Iris pigment epithelial cell (primary cell): ENCODE measurements around the gene FAIM2.

Experiments used
- DNase-seq: peaks from one replicate; pipeline ENCODE4 v3.0.0-alpha.2; 2011; ENCODE audit warnings: low read depth

FAIM2 gene

DNA sequence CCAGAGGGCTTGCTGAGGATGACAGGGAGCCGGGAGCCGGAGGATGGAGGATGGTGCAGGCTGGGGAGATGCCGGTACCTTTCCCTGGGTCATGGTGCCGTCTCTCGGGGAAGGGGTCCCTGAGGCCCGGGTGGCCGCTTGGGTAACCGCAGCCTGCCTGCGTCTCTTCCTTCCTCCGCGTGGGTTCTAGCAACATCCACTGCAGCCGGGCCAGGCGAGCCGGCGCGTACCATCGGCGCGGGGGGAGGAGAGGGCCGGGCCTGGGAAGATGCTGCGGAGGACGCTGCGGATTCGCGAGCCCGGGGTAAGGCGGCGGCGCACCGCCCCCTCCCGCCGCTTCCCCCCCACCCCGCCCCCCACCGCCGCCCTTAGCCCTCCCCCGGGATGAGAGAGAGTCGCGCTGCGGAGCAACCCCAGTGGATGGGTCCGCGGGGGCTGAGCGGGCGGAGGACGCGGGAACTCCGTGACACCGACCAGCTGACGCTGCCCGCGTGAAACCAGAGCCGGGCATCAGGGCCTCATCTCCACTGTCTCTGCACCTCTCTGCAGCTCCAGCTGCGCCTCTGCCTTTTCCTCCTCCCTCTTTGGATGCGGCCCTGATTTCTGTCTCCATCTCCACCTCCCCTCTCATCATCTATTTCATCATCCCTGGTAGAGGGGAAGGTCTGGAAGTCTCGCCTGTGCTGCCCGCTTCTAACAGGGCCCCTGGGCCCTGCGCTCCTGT is at the start of gene FAIM2:
Gene FAIM2 (minus strand): TSS at position 201 of the 724 bp plus-strand sequence. CDS start 108 bp downstream, at position 93.
- DNase-seq: peak; percentile 54

DNA sequence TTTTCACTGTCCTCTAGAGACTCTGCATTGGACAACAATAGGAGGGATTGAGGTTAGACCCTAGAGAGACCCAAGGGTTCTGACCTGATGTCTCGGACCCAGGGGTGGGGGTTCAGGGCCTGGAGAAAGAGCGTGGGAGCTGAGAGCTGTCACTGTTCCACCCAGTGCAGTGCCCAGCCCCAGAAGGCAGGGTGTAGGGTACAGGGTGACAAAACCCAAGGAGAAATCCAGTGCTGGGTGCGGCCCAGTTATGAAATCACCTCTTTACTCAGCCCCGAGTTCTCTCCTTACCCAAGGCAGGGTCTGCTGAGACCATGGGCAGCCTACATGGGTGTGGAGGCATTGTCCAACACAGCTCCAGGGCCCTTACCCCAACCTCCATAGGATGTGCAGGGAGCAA is 49.5 kb upstream of the FAIM2 start:
- no peak for DNase-seq

DNA sequence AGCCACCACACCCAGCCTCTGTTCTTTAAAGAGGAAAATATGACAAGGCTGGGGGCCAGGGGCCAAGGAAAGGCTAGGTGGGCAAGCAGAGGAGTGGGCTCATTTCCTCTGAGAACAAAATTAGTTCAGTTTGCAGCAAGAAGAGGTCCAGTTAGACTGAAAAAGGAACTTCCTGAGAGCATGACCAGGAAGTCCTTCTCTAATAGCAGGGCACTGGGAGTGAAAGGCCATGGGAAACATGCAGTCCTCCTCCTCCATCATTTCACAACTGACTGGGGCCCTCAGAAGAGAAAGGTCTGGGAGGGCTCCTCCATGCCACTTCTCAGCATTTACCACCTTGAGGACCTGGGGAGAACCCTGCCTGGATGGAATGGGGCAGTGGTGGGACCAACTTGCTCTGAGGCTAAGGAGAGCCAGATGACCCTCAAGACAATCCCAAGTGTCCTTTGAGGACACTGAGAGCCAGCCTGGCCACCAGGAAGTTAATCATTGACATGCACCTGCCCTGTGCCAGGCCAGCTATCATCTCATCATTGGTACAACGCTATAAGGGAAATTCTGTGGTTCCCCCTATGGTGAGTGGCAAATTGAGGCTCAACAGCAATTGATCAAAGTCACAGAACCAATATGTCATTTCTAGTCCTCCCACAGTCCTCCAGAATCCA is 48.8 kb upstream of the FAIM2 start:
- no peak for DNase-seq

DNA sequence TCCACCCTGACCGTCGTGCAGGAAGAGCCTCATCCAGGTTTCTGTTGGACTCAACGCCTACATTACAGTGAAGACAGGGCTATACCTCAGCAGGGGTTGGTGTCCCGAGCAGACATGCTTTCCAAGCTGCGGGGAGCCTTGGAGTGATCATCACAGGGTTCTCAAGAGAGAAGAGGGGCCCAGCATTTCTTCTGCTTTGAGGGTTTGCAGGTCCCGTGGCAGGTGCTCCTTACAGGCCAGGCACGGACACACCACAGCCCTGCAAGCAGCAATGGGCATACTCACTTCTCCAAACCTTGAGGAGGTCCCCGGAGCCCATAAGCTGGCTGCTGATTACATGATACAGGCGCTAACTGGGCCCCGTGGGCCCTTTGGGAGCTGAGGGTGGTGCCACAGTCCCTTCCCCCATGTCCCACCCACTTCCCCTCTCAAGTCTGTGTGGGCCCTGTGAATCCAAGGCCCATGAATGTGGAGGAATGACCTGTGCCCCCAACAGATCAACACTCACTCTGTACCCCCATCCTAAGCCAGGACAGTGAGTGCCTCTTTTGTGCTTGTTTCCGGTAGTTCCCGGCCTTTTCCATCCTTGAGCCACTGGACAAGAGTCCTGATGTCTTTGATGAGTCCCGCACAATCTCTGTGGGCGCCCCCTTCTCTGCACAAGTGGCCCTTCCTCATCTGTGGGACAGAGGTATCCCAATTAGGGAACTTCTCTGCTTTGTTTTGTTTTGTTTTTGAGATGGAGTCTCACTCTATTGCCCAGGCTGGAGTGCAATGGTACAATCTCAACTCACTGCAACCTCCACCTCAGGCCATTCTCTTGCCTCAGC is 47.9 kb upstream of the FAIM2 start:
- no peak for DNase-seq

DNA sequence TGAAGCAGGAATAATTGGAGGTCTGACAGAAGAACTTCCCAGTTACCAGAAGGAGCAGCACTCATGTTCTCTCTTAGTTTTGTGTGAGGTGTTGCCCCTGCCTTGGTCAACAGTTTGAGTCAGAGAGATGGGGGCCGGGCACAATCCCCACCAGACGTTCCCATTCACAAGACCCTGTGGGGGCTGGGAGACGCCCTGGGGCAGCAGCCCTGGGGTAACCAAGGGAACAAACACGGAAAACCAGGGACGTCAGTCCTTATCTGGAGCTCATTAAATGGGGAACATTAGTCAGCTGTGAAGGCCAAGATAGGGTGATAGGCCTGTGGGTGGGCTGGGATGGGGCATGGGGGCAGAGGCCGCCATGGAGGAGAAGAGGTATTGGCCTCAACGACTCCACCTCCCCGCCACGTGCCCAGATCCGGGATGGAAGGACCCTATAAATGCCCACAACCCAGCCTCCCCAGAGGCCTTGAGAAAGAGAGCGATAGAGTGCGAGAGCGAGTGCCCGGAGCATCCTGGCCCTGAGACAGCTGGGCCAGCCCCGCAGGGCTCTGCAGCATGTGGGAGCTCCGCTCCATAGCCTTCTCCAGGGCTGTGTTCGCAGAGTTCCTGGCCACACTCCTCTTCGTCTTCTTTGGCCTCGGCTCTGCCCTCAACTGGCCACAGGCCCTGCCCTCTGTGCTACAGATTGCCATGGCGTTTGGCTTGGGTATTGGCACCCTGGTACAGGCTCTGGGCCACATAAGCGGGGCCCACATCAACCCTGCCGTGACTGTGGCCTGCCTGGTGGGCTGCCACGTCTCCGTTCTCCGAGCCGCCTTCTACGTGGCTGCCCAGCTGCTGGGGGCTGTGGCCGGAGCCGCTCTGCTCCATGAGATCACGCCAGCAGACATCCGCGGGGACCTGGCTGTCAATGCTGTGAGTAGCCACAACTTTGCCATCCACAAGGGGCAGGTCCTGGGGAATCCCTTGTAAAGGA is 46.9 kb upstream of the FAIM2 start, which contains the start of gene AQP2:
Gene AQP2 (plus strand): TSS at position 465 of the 979 bp plus-strand sequence. CDS start 94 bp downstream, at position 559.
- no peak for DNase-seq

DNA sequence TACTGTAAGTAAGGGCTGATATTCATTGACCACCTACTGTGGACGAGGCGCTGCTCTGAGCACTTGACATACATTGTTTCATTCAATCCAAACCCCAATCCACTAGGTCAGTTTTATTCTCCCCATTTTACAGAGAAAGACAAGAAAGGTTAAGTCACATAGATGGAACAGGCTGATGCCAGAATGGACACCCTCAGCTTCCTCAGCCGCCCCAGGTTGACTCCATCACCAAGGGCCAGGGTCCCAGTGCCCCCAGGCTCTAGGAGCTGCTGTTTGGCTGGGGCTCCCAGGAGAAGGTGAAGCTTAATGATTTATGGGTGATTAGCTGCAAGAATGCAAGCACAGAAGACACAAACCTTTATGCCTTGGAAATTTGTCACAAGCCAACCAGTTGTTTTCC is 46.2 kb upstream of the FAIM2 start:
- DNase-seq: no peak

DNA sequence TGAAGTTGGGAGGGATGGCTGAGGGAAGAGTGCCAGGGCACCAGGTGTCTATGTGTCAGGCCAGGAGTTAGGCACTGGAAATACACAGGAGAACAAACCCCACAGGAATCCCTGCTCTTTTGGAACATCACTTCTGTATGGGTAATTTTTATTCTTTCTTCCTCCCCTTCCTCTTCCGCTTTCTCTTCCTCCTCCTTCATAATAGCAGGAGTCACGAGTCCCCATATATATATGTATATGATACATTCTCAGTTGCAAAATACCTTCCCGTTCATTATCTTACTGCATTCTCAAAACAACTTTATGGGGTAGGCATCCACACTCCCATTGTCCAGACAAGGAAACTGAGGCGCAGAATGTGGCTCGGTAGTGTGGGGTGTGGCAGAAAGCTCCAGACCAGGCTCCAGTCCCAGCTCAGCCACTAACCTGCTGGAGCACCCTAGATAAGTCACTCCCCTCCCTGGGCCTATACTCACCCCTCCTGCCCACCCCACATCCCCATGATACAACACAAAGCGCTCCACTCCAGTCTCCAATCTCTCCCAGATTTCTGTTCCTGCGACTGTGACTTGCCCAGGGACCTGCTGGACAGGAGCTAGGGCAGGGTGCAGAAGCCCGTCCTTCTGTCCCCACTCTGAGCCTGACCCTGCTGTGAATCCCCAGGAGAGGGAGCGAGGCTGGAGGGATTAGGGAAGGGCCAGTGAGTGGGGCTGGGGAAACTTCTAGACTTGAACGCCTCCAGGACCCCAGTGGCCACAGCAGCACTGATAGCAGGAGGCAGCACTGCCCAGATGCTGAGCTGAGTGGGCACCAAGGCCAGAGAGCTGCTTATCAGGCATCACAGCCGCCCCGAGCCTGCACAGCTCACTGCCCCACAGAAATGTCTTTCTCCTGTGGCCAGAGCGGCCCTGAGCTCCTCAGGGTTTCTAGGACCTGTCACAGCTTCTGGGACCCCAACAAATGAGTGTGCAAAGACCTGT is 45.5 kb upstream of the FAIM2 start:
- no peak for DNase-seq

DNA sequence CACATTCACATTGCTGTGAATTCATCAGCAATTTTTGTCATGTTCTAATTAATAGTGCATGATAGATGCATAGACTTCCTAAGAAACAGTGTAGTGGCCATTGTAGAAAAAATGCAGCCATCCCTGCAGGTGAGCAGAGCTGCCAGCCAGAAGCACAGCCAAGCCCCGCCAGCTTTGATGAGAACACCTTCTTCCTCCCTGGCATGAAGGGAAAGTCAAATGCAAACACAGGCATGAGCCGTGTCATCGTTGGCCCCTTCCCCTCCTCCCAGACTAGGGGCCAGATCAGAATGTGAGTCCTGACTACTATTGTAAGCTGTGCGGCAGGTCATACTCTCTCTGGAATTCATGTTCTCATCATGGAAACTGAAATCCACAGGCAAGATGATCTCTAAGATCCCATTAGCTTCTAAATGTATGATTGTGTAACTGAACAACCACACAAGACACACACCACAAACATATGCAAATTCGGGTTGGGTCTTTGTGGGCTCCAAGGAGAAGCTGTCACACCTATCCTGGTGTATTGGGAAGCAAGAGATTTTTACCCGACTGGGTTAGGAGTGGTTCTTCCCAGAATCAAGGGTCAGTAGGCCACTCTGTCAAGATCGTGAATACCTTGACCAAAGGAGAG is 44.0 kb upstream of the FAIM2 start:
- DNase-seq: no peak

DNA sequence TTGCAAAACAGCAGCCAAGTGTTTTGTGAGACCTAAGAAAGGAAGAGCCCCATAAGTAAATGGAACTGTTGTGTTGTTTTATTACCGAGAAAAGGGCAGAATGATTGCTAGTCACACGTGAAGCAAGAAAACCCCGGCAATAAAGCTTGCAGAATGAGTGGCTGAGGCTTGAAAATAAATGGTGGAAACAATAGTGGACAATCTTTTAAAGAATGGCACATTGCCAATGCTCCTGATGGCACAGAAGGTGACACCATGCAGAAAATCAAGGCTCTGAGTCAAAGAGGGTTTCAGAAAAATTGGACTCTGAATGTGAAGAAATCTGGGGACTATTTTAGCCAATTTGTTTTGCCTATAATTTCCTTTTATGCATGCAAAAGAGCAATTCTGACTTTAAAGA is 42.8 kb upstream of the FAIM2 start:
- no peak for DNase-seq

DNA sequence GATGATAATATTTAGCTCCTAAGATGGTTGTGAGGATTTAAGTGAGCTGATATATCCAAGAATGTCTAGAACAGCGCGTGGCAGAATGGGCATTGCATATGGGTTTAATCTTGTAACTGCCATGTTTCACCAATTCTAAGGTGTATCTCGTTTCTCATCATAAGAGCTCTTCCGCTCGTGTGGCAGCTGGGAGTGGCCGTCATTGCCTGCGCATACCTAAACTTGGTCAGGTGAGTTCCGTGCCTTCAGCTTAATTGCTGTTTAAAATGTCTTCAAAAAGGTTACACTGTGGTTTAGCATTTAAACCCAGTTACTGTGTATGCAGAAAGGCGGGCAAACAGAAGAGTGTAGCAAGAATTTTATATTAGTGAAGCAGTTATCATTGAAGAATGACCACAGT is 42.4 kb upstream of the FAIM2 start:
- DNase-seq: no peak

DNA sequence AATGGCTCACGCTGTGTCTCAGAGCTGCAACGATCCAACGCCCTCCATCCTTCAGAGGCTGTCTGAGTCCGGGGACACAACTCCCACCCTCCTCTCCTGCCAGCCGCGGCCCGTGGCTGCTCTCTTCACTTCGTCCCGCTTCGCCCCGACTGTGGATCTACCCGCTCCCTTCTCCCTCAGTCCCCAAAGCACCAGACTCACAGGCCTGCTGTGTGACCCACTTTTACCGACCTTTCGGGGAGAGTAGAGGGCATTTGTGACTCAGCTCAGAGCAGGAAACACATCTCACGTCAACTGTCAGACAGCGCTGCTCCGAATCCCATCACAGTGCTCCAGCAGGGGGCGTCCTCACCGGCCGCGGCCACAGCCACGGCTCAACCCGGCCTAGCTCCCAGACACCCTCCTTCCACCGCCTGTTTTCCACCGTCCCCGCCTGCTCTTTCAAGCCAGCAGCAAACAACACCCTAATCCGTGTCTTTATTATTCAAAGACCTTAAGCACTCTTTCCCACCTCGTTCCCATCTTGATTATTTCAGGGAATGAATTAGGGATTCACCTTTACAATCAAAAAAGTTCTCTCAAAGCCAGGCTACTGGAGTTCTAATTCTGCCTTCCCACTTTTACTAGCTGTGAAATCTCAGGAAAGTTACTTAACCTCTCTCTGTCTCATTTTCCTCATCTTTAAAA is 41.8 kb upstream of the FAIM2 start:
- DNase-seq: peak; percentile 77

DNA sequence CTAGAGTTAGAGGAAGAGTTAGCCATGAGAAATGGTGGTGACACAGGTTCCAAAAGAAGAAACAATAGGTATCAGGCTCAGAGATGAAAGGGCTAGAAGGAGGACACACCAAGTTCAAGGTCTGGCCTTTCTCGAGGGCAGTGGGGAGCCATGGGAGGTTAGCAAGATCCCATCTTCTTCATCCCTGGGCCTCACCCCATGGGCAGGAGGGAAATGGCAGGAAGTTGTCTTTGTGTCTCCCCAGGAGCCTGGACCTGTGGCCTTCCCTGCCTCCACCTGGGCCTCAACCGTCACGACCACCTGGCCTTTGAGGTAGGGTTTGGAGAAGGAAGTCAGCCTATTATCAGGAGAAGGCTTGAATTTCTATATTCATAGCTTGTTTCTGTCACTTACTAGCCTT is 41.0 kb upstream of the FAIM2 start:
- DNase-seq: no peak

DNA sequence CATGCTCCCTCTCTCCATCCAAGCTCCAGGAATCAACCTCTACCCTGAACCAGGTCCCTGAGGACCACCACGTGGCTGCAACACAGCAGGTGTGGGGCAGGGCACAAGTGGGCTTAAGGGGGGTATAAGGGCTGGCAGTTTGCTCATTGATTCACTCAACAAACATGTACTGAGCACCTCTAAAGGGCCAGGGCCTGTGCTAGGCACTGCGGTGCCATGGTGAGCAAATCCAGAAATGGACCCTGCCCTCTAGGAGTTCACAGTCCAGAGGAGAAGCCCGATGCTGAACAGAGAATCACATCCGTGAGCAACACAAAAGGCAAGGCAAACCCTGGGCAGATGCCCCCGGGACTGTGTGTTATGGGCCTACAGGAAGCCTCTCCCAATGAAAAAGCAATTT is 40.3 kb upstream of the FAIM2 start:
- DNase-seq: no peak

DNA sequence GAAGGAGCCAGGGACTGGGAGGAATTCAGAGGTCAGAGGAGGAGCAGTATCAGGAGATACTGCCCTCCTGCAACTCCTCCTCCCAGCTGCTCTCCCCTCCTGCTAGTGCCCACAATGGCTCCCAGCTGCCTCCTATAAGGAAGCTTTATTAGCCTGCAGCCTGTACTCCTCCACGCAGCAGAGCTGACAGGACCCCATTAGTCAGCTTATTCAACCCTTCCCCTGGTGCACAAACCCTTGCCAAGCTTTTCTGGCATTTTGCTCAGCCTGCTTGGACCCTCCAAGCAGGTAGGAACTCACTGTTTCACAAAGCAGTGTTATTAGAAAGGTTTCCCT is 39.9 kb upstream of the FAIM2 start:
- DNase-seq: no peak

DNA sequence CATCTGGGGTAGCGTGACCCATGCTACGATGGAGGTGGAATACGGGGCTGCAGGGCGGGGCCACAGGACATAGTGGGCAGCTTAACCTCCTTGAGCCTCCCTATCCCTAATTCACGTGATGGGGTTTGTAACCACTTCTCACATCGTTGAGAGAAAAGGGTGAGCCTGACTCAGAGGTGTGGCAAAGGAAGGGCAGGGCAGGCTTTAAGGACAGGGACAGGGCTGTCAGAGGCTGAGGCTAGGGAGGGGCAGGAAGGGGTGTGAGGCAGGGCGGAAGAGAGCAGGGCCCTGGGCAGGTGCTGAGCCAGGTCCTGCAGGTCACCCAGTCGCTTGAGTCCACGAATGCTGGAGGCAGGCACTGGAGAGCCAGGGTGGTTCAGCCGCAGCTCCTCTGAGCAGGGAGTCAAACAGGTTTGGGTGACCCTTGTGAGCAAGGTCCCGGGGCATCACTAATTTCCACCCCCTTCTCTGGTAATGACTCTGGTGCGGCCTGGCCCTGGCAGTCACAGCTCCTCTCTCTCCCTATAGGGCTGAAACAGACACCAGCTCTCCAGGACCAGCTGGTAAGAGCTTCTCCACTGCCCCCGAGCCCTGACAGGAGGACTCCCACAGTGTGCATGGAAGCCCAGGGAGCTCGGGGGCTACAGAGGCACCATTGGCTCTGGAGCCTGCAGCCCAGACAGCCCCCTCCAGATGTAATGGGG is 39.4 kb upstream of the FAIM2 start:
- DNase-seq: no peak

DNA sequence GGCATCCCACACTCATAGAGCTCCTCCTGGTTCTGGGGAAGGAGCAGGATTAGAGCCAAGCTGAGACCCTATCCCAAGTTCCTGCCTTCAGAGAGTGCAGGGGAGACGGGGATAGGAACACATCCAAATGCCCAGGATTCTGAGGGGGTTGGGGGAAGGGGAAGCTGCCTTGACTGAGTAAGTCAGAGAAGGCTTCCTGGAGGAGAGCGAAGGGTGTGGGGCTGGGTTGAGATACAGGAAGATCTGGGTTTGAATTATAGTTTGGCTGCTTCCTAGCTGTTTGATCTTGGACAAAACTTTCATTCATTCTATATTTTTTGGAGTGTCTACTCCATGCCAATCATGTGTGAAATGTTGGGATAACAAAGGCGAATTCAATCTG is 38.8 kb upstream of the FAIM2 start:
- no peak for DNase-seq

DNA sequence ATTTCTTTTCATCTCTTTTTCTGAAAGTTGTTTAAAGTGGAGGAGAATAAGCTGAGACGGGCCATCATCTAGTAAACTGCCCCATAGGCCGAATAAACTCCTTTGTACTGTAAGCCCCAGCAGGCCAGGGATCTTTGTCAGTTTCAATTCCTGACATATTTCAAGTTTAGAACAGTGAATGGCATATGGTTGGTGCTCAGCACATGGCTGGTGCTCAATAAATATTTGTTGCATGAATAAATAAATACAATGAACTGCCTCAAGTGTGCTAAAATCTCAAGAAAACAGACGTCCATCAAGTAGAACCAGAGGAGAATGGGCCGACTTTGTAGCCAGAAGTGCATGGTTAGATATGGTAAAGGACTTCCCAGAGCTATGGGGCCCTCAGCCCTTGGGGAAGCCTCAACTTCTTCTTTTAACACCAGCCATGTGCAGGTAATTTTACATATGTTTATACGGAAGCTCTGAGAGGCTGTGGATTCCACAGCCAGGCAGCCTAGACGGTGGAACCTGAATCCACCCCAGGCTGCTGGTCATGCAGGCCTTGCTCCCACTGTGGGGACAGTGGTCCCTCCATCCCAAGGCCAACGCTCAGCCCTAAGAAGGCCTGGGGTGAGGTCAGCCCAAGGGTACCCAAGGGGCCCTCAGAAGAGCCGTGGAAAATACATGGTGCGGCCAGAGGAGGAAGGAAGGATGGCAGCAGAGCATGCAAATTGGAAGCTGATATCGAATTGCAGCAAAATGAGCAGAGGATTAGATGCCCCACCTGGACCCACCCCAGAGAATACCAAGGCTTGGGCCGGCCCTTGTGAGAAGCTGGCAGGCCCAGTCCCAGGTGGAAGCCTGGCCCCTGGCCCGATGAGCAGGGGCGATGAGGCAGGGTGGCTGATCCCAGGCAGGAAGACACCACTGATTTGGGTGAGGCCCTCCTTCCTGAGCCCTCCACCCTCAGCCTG is 38.1 kb upstream of the FAIM2 start:
- no peak for DNase-seq

DNA sequence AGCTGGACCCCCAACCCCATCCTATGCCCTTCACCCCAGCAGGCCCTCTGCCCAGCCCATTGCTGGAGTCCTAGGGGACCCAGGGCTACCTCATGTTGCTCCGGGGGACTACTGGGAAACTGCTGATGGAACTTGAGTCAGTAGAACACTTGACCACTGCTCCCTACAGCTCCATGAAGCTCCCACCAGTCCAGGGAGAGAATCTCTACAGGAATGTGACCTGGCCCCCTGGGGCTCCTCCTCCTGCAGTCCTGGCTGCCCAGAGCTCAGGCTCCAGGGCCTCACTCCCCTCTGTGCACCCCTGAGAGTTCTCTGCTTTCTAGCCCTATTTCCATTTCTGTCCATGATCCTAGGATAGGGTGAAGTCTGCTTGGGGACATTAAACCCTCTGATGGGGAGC is 36.0 kb upstream of the FAIM2 start:
- DNase-seq: no peak
